ENCODE data around the gene RBM7.

The RBM7 gene

DNA sequence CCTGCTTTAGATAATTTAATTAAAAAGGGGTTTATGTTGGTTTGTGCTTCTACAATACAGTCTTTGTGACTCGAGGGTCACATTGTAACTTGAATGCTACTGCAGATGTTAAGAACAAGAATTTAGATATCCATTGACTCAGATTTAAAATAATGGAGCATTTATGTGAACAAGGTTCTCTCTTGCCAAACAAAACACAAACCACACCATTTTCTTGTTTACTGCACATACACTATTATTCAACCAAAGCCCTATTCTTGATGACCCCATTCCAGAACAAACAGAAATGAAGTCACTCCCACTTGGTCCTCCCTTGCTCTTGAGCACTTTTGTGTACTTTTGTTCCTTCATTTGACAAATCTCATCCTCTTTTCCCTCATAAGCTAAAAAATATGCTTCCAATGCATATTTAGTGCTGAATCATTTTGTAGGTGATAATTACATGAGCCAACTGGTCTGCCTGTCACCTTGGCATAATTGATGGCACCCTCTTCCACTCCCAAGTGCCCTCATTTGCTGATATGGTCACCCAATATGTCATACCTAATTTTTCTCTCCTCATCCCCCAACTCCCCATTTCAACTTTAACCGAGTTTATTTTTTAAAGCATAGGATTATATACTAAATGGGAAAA, 3.0 kb upstream of the RBM7 start:
- no peak for FAIRE-seq

DNA sequence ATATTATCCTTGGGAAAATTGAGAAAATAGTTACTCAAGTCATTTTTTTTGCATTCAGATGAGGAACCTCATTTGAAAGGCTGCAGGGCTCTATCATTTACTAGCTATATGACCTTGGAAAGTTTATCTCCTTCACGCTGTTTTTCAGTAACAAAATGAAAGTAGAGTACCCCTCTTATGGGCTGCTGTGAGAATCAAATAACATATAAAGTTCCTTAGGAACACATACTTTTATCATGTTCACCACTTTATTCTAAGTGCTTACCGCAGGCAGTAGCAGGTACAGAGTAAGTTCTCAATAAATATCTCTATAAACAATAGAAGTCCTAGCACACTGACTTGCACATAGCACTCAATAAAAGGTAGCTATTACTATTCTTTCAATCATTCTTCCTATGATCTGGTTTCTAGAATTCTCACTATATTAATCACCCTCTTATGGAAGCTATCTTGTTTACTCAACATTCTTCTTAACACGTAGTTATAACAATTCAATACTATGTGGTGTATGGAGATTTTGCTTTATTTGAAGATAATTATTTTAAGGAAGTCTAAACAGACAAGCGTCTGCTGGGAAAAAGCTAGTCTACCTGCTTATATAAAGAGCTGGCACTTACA, 2.1 kb upstream of the RBM7 start:
- FAIRE-seq: no peak

DNA sequence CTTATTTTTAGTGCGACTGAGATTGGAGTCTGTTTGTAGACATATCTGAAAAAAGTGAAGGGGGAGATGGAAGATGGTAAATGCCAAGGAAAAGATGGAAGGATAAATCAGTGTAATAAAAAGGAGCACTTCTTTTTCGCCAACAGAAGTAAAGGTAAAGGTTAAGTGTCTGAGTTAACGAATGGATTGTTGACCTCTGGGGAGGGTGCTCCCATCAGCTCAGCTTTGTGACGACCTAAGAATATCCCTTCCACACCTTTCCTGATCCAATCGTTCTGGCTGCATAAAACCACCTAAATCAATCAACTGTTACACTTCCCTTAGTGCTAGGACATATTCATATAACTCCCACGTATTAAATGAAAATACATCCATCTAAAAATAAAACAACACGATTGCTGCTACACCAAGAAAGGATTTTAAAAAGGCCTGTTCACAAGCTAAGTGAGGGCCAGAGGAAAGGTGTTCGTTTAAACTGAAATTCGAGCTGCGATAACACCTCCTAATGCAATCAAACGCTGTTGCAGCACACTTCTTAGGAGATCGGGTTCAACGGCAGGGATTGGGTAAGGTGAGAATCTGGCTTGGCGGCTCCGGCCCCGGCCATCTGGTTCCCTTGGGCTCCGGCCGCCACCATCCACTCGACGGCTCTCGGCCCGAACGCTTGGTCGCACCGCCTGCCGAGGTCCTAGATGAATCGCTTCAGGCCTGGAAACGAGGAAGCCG, 813 bp upstream of the RBM7 start:
- no peak for FAIRE-seq

DNA sequence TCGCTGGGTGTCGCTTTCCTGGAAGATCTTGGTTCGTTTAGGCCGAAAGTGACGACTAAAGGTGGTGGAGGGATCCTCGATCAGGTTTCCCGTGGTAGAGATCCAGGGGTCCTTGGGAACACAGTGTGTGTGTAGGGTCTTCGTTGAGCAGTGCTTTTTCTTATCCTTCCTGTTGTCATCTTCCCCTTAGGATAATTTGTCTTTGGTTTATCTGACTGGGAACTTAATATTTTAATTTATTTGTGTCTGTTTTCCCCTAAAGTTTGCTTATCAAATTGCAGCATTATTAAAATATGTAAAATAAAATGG, 403 bp downstream of the RBM7 start:
- no peak for FAIRE-seq

DNA sequence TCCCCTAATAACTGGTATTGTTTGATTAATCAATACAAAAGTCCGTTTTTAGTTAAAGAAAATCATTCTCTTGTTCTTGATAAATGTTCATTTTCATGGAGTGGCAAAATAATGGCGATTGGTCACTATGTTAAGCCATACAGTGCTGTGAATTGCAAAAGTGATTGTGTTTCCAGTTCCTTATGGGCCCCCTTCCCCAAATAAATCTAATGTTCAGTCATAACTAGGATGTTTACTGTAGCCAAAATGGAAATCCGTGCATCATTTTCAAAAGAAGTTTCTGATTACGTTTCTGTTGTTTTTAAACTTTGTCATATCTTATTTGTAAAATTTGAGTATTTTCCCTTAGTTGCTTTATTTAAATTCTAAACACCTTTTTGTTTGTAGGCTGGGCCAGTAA, 845 bp downstream of the RBM7 start:
- peak; percentile 78 for FAIRE-seq

DNA sequence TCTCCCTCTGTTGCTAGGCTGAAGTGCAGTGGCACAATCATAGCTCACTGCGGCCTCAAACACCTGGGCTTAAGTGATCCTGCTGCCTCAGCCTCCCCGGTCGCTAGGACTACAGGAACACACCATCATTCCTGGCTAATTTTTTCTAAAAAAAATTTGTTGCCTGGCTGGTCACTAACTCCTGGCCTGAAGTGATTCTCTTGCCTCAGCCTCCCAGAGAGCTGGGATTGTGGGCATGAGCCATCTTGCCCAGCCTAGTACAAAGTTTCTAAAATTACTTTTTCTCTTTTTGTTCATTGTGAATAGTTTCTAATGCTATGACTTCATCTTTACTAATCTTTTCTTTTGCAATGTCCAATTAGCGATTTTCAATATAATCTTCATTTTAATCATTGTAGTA, 12.5 kb downstream of the RBM7 start:
- no peak for FAIRE-seq

DNA sequence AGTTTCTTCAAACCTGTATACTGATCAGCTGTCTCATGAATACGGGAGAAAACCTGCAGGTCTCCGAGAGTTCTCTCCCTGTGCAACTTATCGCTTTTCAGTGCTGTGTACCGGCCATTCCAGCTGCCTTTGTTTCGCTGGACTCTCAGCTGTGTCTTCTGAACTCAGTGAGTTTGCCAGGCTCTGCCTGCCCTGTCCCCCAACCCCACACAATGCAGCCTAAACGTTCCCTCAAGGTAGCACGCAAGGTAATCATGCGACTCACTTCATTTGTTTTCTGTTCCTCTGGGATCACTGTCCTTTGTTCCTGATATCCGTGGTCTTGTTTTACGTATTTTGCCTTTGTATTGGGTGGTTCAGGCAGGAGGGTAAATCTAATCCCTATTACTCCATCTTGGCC, 13.5 kb downstream of the RBM7 start:
- no peak for FAIRE-seq

DNA sequence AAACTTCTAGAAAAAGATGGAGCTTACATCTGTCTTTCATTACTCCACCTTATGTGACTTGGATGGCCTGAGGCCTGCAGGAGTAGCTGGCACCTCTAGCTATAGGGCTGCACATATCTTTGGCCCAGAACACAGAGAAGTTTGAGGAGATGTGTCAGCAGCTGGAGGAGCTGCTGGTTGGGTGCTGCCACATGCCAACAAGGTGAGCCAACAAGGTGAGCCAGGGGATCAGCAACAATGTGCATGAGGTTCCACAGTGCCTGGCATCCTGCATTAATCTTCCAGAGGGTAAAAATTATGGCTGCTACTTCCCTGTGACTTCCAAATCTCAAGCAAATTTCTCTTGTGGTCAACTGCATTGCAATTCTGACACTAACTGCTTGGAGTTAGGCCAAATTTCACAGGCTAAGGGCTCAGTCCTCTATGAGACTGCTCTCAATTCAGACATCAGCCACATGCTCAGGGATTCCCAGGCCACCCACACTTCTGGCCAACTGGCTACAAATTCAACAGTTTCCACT, 16.0 kb downstream of the RBM7 start:
- FAIRE-seq: no peak

DNA sequence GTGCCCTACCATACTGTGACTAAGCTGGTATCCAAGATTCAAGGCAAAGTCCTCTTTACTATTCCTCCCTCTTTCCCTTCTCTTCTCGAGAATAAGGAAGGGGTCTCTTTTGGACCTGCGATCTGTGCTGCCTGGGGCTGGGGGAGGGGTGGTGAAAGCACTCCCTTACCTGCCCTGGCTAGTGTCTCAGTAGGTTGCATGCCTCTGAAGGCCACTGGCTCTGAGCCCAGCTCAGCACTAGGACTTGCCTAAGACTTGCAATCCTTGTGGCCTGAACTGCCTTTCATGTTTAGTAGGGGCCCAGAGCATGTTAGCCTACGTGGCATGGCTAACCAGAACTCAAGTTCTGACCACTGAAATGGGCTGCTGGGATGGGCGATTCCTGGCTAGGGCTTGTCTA, 25.8 kb downstream of the RBM7 start:
- no peak for FAIRE-seq

DNA sequence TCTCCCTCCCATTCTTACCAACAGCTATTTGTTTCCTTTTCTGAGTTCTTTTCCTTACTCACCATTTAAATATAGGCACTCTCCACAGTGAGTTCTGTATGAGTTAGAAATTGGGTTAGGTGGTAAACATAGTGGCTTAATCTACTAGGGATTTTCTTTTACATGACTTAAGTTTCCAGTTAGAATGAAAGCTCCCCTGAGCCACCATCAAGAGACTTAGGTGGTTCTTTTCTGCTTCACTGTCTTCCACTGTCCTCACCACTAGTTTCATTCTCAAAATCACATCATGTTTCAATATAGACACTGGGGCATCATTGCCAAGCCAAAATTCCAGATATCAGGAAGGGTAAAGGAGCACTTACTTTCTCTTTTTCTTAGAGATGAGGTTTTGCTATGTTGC, 29.8 kb downstream of the RBM7 start:
- FAIRE-seq: no peak

DNA sequence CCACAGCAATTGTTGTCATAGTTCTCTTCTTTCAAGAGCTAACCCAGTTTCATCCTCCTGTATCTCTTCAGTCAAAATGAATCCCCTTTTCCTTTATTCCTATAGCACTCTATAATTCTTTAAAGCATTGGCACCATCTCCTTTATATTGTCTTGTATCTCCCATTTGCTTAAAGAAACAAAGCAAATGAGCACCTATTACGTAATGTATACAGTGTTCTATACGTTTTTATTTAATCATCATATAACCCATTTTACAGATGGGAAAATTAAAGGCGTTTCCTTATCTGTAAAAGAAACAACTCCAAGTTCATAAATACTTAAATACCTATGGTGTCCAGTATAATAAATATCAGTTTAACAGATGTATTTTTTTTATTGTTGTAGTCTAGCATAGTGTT, 32.4 kb downstream of the RBM7 start:
- FAIRE-seq: no peak

DNA sequence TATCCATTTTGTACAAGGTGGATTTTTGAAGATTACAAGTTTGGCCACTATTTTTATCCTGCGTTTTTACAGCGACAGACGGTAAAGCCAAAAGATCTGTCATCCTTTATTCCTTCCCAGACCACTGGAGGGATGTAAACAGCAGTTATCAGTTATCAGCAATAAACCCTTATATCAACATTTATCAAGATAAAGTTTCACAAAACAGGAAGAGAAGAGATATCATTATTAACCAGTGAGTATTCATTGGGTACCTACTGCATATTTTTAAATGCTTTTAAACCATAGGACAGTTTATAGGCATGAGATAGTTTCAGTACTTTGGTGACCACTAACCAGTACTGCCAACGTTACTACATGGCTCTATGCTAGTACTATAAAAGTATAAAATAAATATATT, 32.9 kb downstream of the RBM7 start:
- no peak for FAIRE-seq

DNA sequence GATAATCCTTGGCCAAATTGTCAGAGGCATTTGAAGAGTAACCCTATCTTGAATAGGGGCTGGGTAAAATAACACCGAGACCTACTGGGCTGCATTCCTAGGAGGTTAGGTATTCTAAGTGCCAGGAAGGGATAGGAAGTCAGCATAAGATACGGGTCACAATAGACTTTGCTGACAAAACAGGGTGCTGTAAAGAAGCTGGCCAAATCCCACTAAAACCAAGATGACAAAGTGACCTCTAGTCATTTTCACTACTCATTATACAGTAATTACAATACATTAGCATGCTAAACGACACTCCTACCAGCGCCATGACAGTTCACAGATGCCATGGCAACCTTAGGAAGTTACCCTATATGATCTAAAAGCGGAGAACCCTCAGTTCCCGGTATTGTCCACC, 37.8 kb downstream of the RBM7 start:
- no peak for FAIRE-seq

DNA sequence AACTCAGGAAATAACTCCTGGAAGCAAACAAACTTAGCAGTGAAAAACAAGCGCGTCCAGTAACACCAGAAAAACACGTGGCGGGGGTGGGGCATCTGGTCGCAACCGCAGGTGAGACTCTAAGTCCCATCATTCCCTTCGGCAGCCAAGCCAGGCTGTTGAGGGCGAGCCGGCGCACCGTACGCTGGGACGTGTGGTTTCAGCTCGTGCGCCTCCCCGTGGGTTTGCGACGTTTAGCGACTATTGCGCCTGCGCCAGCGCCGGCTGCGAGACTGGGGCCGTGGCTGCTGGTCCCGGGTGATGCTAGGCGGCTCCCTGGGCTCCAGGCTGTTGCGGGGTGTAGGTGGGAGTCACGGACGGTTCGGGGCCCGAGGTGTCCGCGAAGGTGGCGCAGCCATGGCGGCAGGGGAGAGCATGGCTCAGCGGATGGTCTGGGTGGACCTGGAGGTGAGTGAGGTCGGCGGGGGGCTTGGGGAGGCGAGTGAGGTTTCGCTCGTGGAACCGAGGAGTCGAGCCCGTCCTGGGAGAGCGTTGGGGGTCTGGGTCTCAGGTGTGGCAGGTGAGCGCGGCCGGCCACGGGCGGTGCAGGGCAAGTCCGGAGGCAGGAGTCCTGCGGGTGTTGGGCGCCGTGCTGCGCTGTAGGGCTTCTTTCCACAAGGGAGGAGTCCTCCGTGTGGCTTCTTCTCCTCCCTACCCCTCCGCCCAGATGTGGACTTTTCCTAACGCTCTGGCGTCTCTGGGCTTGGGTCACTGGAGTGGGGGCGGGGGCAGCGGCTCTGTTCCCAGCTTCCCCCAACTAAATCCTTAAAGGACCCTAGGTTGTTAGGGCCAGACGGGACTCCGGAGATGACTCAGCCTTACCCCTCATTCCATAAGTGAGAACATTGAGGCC, 39.0 kb downstream of the RBM7 start, which contains the start of gene REXO2:
REXO2 (plus strand) TSS at position 239 of the 892 bp plus-strand sequence; CDS start at position 301, 62 bp downstream.
- no peak for FAIRE-seq

DNA sequence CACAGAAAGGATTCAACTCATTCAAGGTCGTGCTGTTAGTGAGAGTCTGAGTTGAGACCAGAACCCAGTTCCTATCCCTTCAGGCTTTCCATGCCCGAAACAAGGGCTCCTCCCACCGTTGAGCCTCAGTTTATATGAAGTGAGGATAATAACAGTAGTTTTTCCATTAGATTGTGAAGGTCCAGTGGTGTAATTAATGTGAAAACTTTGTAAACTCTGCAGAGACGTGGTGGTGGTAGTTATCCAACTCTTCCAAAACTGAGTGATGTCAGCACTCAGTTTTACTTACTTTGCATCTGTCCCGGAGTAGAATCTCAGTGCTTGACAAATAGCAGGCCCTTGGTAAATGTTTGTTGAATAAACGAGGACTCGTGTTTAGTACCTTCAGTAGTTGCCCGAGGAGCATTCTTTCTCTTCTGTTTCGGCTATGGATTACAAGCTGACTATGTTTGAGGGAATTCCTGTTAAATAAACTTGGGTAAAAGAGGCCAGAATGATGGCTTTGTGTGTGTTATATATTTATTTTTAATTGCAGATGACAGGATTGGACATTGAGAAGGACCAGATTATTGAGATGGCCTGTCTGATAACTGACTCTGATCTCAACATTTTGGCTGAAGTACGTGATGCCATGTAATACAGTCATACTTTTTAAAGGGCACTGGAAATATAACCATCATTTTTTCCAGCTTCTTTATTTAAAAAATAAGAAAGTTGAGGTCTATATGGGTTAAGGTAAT, 39.8 kb downstream of the RBM7 start:
- no peak for FAIRE-seq

DNA sequence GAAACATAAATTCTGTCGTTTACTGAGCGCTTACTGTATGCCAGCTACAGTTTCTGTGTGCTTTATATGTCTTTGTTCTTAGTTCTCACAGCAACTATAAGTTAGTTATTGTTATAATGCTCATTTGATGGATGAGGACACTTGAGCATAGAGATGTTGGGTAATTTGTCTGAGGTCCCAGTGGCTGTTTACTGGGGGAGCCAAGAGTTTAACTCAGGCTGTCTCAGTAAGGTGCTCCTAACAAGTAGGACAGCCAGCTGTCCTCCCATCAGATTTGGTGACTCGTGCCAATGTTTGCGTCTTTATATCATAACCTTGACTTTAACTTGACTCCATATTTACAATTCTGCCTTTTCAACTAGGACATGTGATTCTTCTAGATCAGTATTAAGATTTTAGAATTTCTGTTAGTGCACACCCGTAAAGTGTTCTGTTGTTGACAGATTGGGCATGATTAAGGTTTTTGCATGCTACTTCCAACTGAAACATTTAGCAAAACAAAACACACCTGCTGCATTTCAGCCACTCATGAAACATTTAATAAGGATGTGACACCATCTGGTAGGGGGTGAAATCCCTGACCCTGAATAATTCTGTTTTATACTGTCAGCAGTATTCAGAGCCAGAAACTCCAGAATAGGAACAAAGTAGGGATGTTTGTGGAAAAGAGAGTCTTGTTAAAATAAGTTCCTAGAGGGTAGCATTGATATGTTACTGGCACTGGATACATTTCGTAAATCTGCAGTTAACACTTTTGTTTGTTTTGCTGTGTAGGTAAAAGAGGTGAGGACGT, 40.7 kb downstream of the RBM7 start:
- FAIRE-seq: no peak

DNA sequence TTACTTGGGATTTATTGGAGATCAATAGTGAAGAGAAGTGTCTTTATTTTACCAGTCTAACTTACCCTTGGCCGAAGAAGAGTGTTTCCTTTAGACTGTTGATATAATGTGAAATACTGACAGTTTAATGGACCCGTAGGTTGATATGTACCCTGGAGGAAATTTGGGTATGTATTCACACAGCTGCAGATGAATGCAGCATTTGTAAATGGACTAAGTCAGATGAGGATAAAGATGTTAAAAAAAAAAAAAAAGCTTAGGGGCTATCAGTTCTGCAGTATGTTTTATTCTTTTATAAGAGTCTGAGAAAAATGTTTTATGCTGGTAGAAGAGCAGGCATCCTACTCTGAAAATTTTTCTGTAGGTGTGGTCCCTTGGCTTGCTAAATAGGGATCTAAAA, 41.5 kb downstream of the RBM7 start:
- no peak for FAIRE-seq

DNA sequence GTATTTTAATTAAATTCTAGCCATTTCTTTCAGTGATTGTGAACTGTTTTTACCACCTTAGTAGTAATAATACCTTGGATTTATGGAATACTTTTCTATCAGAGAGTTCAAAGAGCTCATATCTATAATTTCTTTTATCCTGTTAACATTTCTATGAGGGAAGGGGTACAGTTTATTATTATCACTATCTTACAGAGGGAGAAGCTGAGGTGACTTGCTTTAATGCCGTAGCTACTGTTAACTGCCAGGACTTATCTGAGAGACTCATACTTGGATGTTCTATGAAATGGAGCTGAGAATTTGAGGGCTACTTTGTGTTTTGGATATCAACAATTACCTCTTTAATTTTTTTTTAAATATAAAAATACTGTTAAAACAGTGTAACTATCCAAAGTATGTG, 42.1 kb downstream of the RBM7 start:
- no peak for FAIRE-seq

DNA sequence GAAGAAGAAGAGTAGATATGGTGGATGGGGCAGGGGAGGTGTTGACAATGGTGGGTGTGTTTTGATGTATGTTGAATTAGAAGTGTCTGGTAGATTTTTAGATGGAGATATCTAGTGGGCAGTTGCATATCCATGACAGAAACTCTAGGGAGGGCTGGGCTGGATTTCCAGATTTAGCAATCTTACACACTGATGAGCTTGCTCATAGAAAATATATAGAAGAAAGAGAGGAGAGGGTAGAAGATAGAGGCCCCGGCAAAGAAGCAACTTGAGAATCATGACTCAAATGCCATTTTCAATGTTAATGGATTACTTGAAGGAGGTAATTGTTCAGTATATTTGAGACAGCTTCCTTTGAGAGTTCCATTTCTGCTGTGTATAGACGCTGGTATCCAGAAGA, 47.0 kb downstream of the RBM7 start:
- no peak for FAIRE-seq

DNA sequence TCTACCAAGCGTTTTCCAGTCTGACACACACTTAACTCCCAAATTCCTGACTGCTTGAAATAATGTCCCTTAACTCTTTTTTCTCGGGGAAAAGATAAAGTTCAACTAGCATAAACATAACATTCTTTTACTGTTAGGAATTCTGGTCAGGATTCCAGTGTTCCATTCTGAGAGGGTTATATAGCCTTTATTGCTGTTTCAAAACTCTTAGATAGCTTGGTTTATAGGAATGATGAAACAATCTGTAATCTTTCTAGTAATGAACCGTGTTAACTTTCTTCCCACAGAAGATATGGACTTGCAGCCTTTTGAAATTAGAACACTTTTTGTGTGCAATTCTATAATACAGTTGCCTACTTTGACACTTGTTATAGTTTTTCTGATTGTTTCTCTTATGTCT, 47.4 kb downstream of the RBM7 start:
- FAIRE-seq: no peak

DNA sequence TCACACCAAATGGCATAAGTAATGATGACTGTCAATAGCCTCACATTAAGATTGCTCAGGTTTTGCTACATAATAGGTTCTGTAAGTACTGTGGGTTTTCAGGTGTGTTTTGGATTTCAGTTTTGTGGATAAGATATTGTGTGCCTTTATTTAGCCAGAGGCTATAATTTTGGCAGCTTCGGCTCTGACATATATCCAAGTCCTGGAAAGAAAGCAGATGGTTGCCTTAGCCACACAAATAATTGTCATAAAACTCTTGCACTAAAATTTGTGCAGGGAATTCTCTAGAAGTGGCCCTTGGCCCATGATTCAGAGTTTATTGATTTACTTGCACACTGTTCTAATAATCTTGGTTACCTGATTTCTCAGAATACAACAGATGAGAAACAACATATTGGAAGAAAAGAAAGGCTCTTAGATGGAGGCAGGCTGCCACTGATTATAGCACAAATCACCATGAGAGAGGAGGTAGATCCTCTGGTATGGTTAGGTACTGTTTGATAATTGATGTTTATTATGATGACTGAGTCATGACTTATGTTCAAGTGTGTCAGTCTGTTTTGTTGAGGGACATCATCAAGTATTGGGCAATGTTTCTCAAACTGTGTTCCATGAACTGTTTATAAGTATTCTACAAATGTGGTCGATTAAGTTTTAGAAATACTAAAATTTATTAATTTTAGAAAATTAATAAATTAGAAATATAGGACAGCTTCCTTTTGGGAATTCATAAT, 48.5 kb downstream of the RBM7 start:
- no peak for FAIRE-seq
